ENCODE data around the gene DCLK1.

DCLK1 gene

DNA sequence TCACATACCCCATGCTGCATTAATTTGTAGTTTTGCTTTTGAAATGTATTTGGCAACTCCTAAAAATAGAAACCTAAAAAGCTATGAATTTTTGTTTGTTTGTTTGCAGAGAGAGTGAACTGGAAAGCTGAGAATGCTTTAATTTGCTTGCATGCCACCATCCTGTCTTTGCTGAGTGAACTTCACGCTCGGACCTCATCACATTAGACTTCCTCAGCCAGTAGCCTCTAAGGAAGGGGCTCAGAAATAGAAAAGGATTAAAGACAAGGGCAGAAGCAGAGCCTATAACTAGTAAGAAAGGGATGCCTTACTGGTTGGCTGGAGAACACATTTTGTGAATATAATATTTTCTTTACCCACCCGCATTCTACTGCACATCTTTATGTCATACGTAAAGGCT is 275.1 kb downstream of the DCLK1 start:
- no peak for DNase-seq

GRCh38 chr13:35855531-35856019 is 275.6 kb downstream of the DCLK1 start:
- no peak for DNase-seq

GRCh38 chr13:35854286-35854685 is 276.9 kb downstream of the DCLK1 start:
- DNase-seq, result no peak

GRCh38 chr13:35851881-35852280 is 279.3 kb downstream of the DCLK1 start:
- no peak for DNase-seq

DNA sequence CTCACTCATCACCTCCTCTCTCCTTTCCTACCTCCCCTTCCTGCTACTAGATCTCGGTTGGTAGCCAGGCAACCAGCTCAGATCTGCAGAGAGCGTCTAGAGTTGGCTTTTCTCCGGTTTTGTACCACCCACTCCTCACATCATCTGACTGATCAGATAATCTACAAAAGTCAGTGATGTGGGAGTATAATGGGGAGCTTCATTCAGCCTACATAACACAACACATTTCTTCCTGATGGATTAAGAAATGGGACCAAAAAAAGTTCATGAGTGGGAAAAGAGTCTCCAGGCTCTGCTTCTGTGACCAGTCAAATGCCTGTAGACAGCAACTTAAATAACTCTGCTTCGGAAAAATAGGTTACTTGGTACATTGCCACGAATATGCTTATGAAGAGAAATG is 279.8 kb downstream of the DCLK1 start:
- no peak for DNase-seq

DNA sequence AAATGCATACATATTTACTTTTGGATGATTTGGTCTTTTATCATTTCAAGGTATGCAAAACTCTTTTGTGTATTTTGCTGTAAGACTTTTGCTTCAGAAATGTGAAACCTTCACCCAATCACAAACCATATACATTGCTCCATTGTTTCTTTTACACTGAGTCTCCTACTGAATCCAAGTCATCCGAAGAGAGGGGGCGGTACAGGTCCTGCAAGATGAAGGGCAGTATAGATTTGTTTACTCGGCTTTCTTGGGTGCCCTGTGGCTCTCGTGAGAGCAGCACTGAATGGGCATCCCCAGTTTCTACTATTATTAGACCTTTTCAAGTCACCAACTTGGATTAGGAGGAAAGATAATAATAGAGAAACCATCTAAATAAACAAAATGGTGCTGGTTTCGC is 280.6 kb downstream of the DCLK1 start:
- no peak for DNase-seq

- no peak for DNase-seq
Measured at GRCh38 chr13:35849256-35849644, 281.9 kb downstream of the DCLK1 start.

DNA sequence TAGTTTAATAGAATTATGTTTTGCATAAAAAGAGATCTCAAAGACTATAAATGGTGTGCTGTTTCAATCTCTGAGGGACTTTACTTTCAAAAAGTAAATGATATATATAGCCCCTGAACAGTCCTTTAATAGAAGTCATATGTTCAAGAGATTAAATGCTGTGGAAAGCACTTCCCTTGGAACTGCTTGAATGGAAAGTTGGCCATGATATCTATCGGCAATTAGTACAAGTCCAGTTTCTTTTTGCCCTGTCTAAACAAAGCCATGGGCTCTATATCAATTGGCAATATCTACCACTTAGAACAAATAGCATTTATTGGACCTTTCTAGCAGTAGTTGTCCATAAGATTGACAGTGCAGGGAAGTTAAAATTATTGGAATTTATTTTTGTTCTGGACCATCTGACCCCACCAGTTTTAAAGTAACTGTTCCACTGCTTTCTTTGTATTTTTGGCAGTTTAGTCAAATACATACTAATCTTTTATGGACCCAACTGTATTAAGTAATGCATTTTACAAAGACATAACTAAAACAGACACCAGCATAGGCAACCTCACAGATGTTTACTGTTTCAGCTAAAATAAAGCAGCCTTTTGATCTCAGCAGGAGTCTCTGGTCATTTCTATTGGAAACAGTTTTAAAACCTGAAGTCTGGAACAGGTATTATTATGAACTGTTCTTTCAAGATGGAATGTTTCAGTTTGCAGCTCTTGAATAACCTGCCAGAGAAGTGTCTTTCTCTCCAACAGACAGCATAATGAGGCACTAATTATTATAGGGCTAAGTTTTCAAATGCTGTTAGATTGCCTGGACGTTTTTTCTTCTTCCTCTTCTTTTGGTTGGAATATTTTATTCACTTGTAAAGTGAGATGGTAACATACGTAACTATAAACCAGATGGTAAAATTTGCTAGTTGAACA is 282.6 kb downstream of the DCLK1 start:
- DNase-seq, result no peak

GRCh38 chr13:35843272-35843671 is 287.9 kb downstream of the DCLK1 start:
- DNase-seq, result no peak

DNA sequence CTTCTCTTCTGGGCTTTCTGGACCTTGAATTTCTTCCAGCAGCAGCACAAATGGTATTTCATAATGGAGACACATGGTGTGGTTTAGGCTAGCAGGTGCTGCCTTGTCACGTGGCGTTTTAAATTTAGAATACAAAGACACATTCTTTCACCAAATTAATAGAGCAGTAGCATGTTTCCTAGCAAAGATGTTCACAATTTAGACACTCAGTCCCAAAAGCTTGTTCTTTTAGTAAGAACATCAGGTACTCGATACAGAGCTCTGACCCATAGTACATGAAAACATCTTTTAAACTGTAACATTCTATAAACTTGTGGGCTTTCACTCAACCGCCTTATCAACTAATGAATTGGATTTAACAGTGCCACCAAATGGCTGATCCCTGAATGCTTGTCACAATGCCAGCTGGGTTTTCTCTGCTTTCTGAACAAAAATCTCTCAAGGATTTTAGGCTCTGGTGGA is 290.1 kb downstream of the DCLK1 start:
- DNase-seq, result no peak

GRCh38 chr13:35839806-35840205 is 291.4 kb downstream of the DCLK1 start:
- DNase-seq, result no peak

DNA sequence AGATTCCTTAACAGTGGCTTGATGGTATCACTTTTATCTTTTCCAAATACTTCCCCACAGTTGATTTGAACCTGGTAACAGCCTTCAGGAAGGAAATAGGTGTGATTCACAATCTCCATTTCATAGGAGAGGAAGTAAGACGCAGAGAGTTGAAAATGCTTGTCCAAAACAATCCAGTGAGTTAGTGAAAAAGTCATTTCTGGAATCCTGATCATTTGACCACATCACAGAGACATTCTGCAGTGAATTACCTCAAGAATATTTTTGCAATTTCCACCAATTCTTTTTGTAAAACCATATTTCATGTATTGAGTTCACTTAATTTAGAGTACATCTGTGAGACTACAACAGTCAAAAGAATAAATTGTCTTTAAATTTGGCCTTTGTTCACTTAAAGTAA is 292.8 kb downstream of the DCLK1 start:
- no peak for DNase-seq

DNA sequence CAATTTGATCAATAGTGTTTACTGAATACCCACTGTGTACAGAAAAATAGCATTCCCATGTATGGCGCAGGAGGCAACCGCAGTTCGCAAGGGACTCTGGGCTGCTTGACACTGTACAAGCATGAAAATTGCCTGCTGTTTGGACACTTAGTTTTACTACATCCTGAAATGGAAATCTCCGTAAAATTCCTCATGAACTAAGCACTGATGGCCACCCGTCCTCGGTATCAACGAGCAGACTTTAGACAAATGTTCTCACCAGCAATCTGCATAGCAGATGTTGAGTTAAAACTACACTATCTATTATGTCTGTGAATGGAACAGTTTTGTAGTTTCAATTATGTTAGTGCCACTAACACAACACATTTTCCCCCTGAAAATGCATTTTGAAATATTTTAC is 294.7 kb downstream of the DCLK1 start:
- no peak for DNase-seq

- no peak for DNase-seq
Measured at GRCh38 chr13:35835989-35836388, 295.2 kb downstream of the DCLK1 start.

DNA sequence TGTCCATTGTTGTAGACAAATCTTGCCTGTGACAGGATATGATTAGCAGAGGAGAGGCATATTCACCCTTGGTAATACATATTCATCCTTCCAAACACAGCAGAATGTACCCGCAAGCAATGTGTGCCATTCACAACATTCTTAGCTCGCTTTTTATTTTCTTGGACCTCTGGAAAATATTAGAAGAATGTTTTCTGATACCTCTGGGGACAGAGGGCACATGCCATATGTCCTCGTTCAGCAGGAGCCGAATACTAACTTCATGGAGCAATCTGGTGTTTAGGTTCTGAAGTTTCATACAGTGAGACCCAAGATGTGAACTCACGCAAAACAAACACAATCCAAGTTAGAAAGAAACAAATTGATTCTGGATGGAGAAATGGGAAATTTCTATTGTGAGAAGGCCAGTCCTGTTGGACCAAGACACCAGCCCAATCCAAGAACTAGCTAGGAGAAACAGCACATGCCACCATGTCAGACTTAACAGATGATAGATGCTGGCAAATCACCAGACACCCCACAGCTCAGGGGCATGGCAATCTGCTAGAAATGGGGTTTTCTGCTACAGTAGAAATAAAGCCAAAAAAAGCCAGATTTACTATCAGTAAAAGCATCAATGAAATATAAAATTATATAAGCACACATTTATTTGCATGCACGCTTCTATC is 297.4 kb downstream of the DCLK1 start:
- no peak for DNase-seq

DNA sequence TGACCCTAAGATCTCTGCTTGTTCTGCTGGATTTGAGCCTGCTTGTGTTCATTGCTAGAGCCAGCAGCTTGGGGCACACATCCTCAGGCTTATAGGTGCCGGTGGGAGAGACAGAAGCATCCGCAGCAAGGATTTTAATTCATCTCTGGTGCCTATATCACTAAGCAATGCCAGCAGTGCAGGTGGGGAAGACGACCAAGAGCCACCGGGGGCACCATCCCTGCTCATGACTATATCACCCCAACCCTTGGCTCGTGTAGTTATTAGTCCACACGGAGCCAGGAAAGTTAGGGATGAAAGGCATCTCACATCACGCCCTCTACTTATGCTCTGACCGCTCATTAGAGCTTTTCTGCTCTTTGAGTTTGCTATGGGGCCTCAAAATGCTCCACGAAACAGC is 298.2 kb downstream of the DCLK1 start:
- no peak for DNase-seq

DNA sequence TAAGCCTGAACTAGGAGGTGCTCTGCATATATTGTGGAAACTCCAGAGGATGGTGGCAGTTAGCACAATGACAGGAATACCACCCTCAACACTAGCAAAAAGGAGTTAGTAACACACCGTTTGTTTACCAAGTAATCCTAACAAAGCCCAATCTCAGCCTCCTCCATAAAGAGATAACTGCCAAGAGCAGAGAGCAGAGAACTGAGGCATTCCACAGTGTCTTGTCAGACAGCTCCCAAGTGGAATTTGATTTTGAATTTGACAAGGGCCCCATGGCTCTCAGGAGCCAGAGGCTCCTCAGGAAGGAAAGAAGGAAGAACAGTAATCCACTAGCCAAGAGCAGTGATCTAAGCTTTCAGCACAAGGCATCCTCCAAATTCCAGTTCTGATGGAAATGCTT is 298.6 kb downstream of the DCLK1 start:
- no peak for DNase-seq

DNA sequence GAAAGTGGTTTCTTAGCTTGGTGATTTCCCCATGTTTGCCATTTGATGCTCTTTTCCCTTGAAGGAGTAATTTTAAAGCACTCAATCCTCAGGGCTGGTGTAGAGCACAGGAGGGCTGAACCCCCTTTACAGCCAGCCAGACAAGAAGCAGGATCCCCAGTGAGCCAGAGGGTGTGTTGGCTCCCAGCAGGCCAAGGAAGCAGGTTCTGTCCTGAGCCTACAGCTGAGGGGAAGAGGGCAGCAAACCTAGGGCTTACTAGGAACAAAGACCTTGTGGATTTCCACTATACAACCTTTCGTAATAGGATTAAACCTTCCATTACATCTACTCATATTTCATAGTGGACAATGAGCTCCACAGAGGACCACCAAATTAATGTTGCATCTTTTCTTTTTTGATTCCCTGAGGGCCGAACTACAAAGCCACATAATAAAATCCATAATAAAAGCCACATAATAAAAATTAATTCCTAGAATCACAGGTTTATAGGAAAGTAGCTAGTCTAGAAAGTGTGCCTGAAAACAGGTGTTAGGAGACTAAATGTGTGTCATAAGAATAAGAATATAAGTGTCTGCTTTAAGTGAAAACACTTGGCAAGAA is 300.2 kb downstream of the DCLK1 start:
- DNase-seq, result no peak

DNA sequence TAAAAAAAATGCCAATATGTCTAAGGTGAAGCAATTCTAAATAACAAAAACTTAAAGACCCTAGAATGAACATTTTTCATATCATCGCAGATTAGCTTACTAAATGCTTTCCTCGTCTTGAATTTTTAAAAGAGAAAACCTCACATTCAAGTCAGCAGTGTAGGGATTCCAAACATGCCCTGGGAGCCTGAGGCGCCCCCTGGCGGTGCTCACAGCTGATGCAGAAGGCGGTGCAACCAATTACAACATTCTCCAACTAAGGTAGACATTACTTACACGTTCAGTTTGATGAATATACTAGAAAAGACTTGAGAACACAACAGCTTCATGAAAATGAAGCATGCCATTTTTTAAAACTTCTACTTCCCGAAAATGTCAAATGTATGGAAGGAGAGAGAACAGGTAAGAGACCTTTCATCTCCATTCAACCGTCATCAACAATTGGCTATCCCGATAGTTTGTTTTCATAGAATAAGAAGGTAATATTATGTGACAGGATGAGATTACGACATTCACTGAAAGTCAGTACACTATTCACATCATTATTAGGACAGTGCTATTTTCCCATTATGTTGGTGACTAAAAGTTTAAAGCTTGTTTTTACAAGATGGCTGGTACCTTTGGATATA is 304.4 kb downstream of the DCLK1 start:
- no peak for DNase-seq

DNA sequence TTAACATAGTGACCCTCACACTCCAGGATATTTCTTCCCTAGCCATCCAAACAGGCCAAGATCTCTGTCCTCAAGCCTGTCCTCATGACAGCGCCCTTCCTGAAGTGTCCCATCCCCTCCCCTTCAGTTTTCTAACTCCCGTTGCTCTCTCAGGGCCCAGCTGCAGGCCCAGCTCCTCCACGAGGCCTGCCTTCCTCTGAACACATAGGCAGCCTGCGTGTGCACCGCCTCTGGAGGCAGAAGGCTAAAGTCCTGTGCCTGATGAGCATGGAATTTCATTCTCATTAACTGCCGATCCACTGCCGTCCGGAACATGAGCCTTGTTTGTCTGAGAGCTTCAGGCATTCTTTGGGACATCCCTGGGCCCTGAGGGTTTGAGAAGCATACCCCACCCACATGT is 306.4 kb downstream of the DCLK1 start:
- DNase-seq, result no peak

GRCh38 chr13:35824395-35824794 is 306.8 kb downstream of the DCLK1 start:
- no peak for DNase-seq

DNA sequence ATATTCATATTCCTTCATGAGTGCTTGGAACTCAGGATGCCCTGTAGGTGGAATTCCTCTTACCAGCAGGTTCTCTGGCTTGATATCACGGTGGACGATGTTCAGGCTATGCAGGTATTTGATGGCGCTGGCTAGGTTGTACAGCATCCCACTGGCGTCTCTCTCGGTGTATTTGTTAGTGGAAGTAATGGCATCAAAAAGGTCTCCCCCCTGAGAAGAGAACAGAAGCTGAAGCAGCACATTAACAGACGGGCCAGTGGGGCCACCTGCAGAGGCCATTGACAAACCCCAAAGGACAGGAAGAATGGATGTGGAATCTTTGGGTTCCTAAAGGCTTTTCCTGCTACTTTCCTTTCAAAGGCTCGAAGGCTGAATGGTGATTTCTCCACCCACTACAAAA is 308.5 kb downstream of the DCLK1 start:
- no peak for DNase-seq

DNA sequence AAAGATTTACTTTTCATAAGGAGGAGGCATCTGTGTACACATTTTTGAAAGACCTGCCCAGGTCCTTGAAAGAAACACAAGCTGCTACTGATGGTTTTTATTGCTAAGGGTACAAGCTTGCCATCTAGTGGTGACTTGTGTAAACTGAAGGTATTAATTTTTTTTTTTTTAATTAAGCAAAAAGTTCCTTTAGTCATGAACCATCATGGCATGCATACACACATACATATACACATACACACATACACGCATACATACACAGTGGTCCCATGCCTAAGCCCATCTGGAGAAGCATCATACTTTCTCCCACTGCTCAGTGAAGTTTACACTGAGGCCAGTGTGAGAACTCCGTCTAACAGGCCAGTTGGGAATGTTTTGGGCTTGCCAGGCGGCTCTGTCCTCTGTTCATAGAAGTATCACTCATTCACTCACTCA is 312.5 kb downstream of the DCLK1 start:
- no peak for DNase-seq

Measured in central memory CD4-positive, alpha-beta T cell (primary cell).